ENCODE data around the gene VPS35L.

The VPS35L gene

DNA sequence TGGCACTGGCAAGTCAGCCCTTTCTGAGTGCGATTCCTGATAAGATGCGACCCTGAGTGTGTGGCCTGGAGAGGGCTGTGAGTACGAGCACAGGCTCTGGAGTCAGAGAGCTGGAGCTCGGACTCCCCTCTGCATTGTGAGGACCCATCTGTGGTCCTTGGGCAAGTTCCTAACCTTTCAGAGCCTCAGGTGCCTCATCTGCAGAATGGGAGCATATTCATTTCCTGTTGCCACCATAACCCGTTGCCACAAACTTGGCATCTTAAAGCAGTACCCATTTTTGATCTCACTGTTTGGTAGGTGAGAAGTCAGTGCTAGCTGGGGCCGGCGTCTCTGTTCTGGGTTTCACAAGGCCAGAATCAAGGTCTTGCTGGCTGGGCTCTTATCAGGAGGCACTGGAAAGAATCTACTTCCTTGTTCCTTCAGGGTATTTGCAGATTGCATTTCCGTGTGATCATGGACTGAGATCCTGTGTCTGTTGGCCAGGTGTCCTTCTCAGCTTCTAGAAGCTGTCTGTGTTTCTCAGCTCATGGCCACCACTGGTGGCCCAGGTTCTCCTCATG lies 142.3 kb downstream of the VPS35L start:
- Mint-ChIP-seq H3K27ac (peak overlapping the region; percentile 9), H3K4me1 (ENCODE audit: low read depth) (peaks cover 48% of the 10 kb centered on the region), H3K4me3 (no peak overlapping the region), H3K27me3 (no peaks in the 10 kb centered on the region), H3K9me3 (no peaks in the 10 kb centered on the region), H3K36me3 (ENCODE audit: low read depth) (peaks cover 60% of the 10 kb centered on the region)

DNA sequence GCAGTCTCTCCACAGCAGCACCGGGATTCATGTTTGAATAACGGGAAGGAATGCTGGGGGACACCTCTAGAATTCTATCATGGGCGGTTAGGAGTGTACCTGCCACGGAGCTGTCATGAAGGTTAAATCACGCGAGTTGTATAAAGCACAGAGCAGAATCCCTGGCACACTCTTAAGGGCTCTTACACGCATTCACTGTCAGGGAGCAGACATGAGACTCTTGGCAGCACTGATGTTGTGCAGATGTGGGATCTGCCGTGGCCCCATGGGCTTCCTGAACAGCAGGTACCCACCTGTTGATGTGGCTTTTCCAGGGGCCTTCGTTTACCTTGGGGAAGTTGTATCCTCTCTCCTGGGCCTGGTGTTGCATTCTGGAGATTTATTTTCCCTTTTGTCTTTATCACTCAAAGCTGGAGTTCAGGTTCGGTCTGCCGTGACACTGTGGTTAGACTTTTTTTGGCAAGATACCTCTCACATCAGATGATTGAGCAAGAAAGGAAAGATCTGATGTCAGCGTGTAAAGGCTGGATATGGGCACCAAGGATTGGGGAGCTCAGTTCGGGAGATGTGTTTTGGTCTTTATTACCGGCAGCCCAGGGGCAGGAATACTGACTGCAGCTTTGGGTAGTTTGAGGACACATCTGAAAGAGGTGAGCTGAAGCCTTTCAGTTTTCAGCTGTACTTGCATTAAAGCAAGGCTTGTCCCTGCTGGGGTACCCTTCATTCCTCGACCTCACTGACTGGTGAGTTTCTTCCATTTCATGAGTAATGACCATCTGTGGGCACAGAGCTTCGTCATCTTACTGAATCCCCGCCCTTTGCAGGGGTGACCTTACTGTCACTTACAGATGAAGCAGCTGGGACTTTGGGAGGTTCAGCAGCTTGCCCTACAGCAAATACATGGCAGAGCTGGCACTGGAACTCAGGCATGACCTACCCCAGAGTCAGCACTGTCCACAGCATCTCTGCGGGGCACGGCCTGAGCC lies 143.3 kb downstream of the VPS35L start:
- H3K36me3 Mint-ChIP-seq (ENCODE audit: low read depth) = peaks cover 65% of the 10 kb centered on the region
- H3K27ac Mint-ChIP-seq = peak overlapping the region; percentile 9
- H3K9me3 Mint-ChIP-seq = no peaks in the 10 kb centered on the region
- H3K4me3 Mint-ChIP-seq = no peak overlapping the region
- H3K27me3 Mint-ChIP-seq = no peaks in the 10 kb centered on the region
- H3K4me1 Mint-ChIP-seq (ENCODE audit: low read depth) = peaks cover 48% of the 10 kb centered on the region

DNA sequence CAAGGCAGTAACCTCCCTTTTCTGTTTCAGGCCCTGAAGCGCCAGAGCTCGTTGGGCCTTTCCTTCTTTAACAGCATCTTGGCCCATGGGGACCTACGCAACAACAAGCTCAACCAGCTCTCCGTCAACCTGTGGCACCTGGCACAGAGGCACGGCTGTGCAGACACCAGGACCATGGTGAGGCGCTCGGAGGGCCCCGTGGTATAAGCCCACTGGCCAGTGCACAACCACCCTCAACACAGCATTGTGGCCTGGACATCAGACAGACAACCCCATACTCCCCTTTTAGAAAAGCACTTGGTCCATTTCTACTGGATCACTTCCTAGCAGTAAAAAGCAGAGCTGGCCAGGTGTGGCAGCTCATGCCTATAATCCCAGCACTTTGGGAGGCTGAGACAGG lies 144.0 kb downstream of the VPS35L start:
- Mint-ChIP-seq H3K27ac (no peak overlapping the region), H3K4me3 (no peak overlapping the region), H3K36me3 (ENCODE audit: low read depth) (peaks cover 72% of the 10 kb centered on the region), H3K27me3 (no peaks in the 10 kb centered on the region), H3K4me1 (ENCODE audit: low read depth) (peaks cover 48% of the 10 kb centered on the region), H3K9me3 (no peaks in the 10 kb centered on the region)

DNA sequence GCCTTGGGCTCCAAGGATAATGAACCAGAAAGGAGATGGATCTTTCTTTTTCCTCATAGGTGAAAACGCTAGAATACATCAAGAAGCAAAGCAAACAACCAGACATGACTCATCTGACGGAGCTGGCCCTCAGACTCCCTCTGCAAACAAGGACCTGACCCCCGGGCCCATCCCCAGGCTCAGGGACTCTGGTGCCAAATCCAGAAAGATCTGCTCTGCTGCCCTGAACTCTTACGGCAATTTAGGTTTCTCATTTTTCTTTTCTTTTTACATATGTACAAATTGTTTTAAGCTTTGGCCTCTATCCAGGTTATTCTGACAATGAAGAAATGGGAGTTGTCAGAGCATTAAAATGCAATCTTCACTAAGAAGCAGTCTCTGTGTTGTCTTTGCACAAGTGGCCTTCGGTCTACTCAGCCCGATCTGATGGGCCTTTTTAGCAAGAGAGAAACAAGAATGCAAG lies 144.8 kb downstream of the VPS35L start:
- H3K36me3 Mint-ChIP-seq (ENCODE audit: low read depth) = peaks cover 76% of the 10 kb centered on the region

DNA sequence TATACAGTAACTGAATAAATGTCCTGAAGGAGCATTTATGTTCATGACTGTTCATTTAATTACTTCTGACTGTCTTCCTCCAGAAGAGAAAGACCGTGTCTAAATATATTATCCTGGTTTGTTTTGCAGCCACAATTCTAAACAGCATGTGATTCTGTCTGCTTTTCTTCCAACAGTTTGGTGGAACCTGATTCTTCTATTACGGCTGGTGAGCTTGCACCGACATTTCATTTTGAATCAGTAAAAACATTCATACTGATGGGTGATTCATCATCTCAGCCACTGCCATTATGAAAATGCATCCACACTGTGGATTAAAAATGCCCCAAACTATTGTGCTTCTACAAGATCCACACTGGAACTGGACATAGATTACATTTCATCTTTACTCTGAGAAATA lies 145.6 kb downstream of the VPS35L start:
- Mint-ChIP-seq H3K9me3 (no peaks in the 10 kb centered on the region), H3K4me1 (ENCODE audit: low read depth) (peaks cover 40% of the 10 kb centered on the region), H3K4me3 (no peak overlapping the region), H3K27me3 (no peaks in the 10 kb centered on the region), H3K27ac (no peak overlapping the region), H3K36me3 (ENCODE audit: low read depth) (peaks cover 82% of the 10 kb centered on the region)

More for the DNA sequence above, 144.8 kb downstream of the VPS35L start:
- no peaks in the 10 kb centered on the region for H3K9me3 Mint-ChIP-seq
- no peaks in the 10 kb centered on the region for H3K27me3 Mint-ChIP-seq
- no peak overlapping the region for H3K27ac Mint-ChIP-seq
- H3K4me3 Mint-ChIP-seq = no peak overlapping the region
- H3K4me1 Mint-ChIP-seq (ENCODE audit: low read depth) = peaks cover 45% of the 10 kb centered on the region

DNA sequence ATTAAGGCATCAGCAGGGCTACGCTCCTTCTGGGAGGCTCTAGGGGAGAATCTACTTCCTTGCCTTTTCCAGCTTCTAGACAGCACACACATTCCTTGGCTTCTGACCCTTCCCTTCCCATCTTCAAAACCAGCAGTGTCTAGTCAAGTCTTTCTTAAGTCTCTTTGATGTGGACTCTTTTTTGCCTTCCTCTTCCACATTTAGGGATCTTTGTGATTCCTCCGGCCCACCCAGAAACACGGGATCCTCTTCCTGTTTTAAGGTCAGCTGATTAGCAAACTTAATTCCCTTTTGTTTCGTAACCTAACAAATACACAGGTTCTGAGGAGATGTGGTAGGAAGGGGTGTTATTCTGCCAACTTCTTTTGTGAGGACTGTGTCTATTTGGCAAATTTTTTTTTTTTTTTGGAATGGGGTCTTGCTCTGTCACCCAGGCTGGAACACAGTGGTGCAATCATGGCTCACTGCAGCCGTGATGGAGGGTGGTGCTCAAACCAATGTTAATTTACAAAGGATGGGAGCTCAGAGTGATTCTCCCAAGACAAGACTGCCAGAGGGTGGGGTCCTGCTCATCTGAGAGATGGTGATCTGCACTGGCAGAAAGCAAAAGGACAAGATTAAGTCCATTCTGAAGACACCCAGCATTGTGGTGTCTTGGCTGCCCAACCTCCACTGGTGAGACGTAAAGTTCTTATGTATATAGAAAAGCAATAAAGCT lies 147.8 kb downstream of the VPS35L start:
- Mint-ChIP-seq H3K4me3 (no peak overlapping the region), H3K36me3 (ENCODE audit: low read depth) (peaks cover 81% of the 10 kb centered on the region), H3K4me1 (ENCODE audit: low read depth) (peaks cover 21% of the 10 kb centered on the region), H3K9me3 (no peaks in the 10 kb centered on the region), H3K27ac (peak overlapping the region; percentile 28), H3K27me3 (no peaks in the 10 kb centered on the region)

DNA sequence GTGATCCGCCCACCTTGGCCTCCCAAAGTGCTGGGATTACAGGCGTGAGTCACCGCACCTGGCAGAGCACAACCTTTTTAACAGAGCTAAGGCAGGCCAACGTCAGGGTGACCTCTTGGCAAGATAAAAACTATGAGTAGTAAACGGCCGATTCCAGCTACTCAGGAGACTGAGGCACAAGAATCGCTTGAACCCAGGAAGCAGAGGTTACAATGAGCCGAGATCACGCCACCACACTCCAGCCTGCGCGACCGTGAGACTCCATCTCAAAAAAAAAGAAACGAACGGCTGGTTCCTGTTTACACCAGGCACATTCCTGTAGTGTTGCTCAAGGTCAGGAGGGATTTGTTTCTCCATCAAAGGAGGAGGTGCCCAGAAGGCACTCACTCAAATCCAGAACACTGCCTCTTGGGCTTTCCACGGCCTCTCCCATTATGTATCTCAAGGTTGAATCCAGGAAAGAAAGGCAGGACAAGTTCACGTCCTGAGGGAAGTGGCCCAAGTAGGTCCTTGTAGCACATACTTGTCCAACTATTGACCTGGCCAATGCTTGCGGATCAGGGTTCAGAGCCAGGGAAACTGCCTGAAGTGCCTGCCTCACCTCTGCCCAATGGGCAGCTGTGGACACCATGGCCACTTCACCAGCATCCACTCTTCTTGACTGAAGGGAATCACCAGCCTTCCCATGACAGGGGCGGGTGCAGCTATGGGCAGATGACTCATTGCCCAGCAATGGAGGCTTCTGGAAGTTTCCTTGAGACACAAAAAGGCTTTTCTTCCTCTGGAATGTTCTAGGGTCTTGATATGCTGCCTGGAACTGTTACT lies 149.0 kb downstream of the VPS35L start:
- H3K4me1 Mint-ChIP-seq (ENCODE audit: low read depth) = peaks cover 9% of the 10 kb centered on the region
- H3K9me3 Mint-ChIP-seq = no peaks in the 10 kb centered on the region
- H3K4me3 Mint-ChIP-seq = no peak overlapping the region
- H3K27ac Mint-ChIP-seq = no peak overlapping the region
- H3K27me3 Mint-ChIP-seq = no peaks in the 10 kb centered on the region
- peaks cover 75% of the 10 kb centered on the region for H3K36me3 Mint-ChIP-seq (ENCODE audit: low read depth)

DNA sequence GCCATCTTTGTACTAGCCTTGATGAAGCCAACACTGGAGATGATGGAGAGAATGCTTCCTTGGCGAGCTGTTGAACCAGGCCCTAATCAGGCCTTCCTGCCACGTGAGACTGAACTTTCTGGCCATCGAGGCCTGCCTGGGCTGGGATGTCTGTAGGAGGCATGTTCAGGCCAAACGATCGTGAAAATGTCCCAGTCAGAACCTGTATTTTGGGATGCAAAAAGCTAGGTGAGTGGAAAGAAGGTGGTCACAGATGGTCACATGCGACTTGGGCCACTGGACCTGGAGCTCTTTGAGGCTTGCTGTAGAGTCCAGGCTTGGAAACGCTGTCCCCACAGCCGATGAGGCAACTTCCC lies 149.6 kb downstream of the VPS35L start:
- Mint-ChIP-seq H3K4me3 (no peak overlapping the region), H3K36me3 (ENCODE audit: low read depth) (peaks cover 74% of the 10 kb centered on the region), H3K4me1 (ENCODE audit: low read depth) (peaks cover 8% of the 10 kb centered on the region), H3K9me3 (no peaks in the 10 kb centered on the region), H3K27ac (no peak overlapping the region), H3K27me3 (no peaks in the 10 kb centered on the region)

DNA sequence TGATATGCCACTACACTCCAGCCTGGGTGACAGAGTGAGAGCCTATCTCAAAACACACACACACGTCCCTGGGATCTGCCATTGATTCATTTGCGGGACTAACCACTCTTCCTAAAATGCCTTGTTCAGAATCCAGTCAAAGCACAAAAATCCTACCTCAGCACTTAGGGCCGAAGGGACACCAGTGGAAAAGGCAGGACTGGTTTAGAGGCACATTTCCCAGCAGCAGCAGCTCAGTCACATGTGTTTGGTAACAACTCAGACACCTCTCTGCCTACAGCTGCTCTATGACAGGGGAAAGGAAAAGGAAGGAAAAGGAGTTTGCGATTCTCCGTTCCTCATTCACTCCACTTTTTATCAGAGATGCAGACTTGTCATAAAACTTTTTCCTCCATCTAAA lies 150.3 kb downstream of the VPS35L start:
- H3K9me3 Mint-ChIP-seq = no peaks in the 10 kb centered on the region
- H3K27ac Mint-ChIP-seq = no peak overlapping the region
- H3K36me3 Mint-ChIP-seq (ENCODE audit: low read depth) = peaks cover 67% of the 10 kb centered on the region
- no peaks in the 10 kb centered on the region for H3K27me3 Mint-ChIP-seq
- no peak overlapping the region for H3K4me3 Mint-ChIP-seq
- H3K4me1 Mint-ChIP-seq (ENCODE audit: low read depth) = peaks cover 5% of the 10 kb centered on the region

DNA sequence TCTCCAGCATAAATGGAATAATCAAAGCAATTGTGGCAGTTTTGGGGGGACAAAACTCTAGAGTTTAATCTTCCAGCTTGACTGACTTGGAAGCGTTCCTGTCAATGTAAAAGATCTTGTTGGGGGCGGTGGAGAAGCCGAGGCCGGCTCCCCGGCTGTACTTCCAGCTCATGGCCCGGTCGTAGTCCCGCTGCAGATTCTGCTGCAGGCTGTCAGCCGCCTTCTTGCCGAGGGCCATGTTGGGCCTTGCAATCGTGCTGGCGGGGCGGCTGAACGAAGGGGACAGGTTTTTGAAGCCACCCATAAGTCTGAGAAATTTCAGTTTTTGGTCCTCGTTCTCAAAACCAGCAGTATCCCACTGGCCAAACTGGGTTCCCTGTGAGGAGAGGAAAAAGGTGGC lies 151.3 kb downstream of the VPS35L start:
- no peaks in the 10 kb centered on the region for H3K9me3 Mint-ChIP-seq
- peaks cover 63% of the 10 kb centered on the region for H3K36me3 Mint-ChIP-seq (ENCODE audit: low read depth)
- H3K27ac Mint-ChIP-seq = no peak overlapping the region
- H3K27me3 Mint-ChIP-seq = no peaks in the 10 kb centered on the region
- H3K4me1 Mint-ChIP-seq (ENCODE audit: low read depth) = no peaks in the 10 kb centered on the region
- H3K4me3 Mint-ChIP-seq = no peak overlapping the region

DNA sequence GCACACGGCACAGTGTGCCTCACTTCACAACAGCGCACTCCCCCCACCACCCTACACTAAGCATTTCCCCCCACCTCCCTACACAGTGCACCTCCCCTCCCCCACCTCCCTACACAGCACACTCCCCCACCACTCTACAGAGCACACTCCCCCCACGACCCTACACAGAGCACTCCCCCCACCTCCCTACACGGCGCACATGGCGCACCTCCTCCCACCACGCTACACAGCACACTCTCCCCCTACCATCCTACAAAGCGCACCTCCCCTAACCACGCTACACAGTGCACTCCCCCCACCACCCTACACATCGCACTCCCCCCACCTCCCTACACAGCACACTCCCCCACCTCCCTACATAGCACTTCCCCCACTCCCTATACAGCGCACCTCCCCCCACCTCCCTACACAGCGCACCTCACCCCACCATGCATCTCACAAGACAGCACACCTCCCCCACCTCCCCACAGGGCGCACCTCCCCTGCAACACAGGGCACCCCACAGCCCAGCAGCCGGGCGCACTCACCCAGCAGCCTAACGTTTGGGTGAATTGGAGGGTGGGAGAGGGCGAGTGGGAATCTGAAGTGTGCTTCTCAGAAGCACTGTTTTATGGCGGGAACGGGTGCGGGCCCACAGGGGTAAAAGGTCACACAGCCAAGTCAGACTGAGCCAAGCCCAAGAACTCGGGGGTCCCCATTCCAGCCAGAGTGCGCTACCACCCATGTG lies 152.2 kb downstream of the VPS35L start:
- Mint-ChIP-seq H3K4me3 (no peak overlapping the region), H3K27me3 (no peaks in the 10 kb centered on the region), H3K27ac (no peak overlapping the region)

DNA sequence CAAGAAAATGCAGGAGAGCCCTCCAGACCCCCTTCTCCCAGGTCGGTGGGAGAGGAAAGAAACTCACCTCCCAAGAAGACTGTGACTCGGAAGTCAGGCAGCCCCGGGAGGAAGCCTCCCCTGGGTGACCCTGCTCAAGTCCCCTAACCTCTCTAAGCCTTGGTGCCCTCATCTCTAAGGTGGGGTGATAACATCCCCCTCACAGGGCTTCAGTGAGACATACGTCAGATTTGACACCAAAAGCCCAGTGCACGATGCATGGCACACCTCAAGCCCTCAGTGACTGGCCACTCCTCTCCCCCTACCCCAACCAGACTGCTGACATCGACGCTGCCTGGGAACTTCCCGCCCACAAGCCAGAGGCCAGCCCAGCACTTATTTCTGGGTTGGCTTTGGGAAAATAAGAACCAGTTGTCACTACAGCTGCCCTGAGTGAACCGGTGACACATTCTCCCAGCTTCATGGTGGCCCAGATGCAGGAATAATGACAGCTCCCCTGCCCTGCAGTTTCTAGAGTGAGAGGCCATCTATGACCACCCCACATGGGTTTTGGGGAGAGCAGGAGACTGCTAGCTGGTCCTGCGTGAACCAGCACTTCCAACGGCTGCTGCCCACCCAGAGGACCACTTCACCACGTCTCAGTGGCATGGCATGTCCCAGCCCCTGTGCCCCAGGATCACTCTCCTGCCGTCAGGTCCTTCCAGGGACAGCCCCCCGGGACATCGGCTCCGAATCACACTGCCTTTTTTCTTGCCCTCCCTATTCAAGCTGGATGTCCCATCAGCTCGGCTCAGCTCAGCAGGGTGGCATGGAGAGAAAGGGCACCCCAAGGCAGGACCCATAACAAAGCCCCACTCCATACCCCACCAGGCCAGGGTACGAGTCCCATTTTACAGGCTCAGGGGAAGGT lies 153.0 kb downstream of the VPS35L start:
- Mint-ChIP-seq H3K9me3 (no peaks in the 10 kb centered on the region), H3K36me3 (ENCODE audit: low read depth) (peaks cover 58% of the 10 kb centered on the region), H3K4me1 (ENCODE audit: low read depth) (no peaks in the 10 kb centered on the region), H3K27me3 (no peaks in the 10 kb centered on the region), H3K27ac (no peak overlapping the region), H3K4me3 (no peak overlapping the region)

More for the DNA sequence above, 152.2 kb downstream of the VPS35L start:
- H3K36me3 Mint-ChIP-seq (ENCODE audit: low read depth) = peaks cover 59% of the 10 kb centered on the region
- H3K9me3 Mint-ChIP-seq = no peaks in the 10 kb centered on the region
- no peaks in the 10 kb centered on the region for H3K4me1 Mint-ChIP-seq (ENCODE audit: low read depth)

Data from stimulated activated naive CD8-positive, alpha-beta T cell treated with anti-CD3 and anti-CD28 coated beads, Interleukin-15, Interleukin-2, amounts not matched to agents 100 ng/mL and 50 ng/mL, for 24 hours (primary cell).